HEK293 (cell line): ENCODE results near the gene THG1L.

Experiments used
- CTCF ChIP-seq: fragments of 450-650 bp; formaldehyde crosslinking; IDR thresholded peaks from 2 replicates; pipeline ENCODE4 v1.5.1; 2016; ENCODE audit warnings: missing biosample characterization, missing genetic modification characterization
- MYNN ChIP-seq: fragments of 450-650 bp; formaldehyde crosslinking; IDR thresholded peaks from 2 replicates; pipeline ENCODE4 v1.5.1; 2016; ENCODE audit warnings: missing biosample characterization, missing genetic modification characterization, borderline replicate concordance
- REPIN1 ChIP-seq: fragments of 450-650 bp; formaldehyde crosslinking; IDR thresholded peaks from 2 replicates; pipeline ENCODE4 v1.5.1; 2017; ENCODE audit warnings: missing biosample characterization, missing genetic modification characterization, low read depth
- ZBTB49 ChIP-seq: fragments of 450-650 bp; formaldehyde crosslinking; IDR thresholded peaks from 2 replicates; pipeline ENCODE4 v1.5.1; 2016; ENCODE audit warnings: missing biosample characterization, missing genetic modification characterization, low read depth
- ZNF157 ChIP-seq: fragments of 450-650 bp; formaldehyde crosslinking; IDR thresholded peaks from 2 replicates; pipeline ENCODE4 v1.5.1; 2016; ENCODE audit warnings: missing biosample characterization, missing genetic modification characterization
- ZNF184 ChIP-seq: fragments of 450-650 bp; IDR thresholded peaks from 2 replicates; pipeline ENCODE4 v1.5.1; 2018; ENCODE audit warnings: missing biosample characterization, mild to moderate bottlenecking, missing genetic modification characterization
- ZNF26 ChIP-seq: fragments of 450-650 bp; formaldehyde crosslinking; IDR thresholded peaks from 2 replicates; pipeline ENCODE4 v1.5.1; 2016; ENCODE audit warnings: missing biosample characterization, missing genetic modification characterization
- ZNF350 ChIP-seq: fragments of 450-650 bp; formaldehyde crosslinking; IDR thresholded peaks from 2 replicates; pipeline ENCODE4 v1.5.0; 2017; ENCODE audit warnings: missing biosample characterization, mild to moderate bottlenecking, missing genetic modification characterization
- ZNF449 ChIP-seq: fragments of 450-650 bp; formaldehyde crosslinking; IDR thresholded peaks from 2 replicates; pipeline ENCODE4 v1.5.1; 2017; ENCODE audit warnings: missing biosample characterization, mild to moderate bottlenecking, missing genetic modification characterization, moderate library complexity
- ZNF501 ChIP-seq: fragments of 450-650 bp; formaldehyde crosslinking; IDR thresholded peaks from 2 replicates; pipeline ENCODE4 v1.5.1; 2016; ENCODE audit warnings: missing biosample characterization, missing genetic modification characterization

GRCh38 chr5:157770665-157771064 lies 39.4 kb downstream of the THG1L start:
- TF ChIP-seq ZNF501 (tag by site-specific recombination) = no peak
- TF ChIP-seq ZNF26 (tag by site-specific recombination) = no peak
- no peak for TF ChIP-seq ZBTB49 (tag by site-specific recombination)
- no peak for TF ChIP-seq ZNF157
- TF ChIP-seq CTCF (tag by site-specific recombination) = no peak
- no peak for TF ChIP-seq MYNN (tag by site-specific recombination)
- TF ChIP-seq REPIN1 (tag by site-specific recombination) = no peak
- no peak for TF ChIP-seq ZNF449 (tag by site-specific recombination)
- no peak for TF ChIP-seq ZNF184 (tag by site-specific recombination)
- TF ChIP-seq ZNF350 (tag by site-specific recombination) = no peak
